Kidney (tissue), 22 donors: ENCODE data around the gene IDH3G. TPM values are rescaled to one million over a fixed set of nuclear protein-coding genes. Genes with fewer than 3 reads are reported as not detected.
A peak's percentile ranks its signal among the peaks of the same experiment; 100 is the strongest.

Experiments
- DNase-seq, 5 donors: peaks; one replicate each; pipeline ENCODE4 v3.0.0-alpha.2; 2013 to 2020
- FAIRE-seq: peaks from 2 replicates; lab custom pipeline; 2012; peaks lifted over from hg19 to GRCh38; lab: Jason Lieb, UNC
- H3K27ac ChIP-seq, 2 donors: one replicate each; pipeline ENCODE4 v1.7.0; 2013; ENCODE audit warnings: low read depth in 2 of 2, low read length in 2 of 2, inconsistent platforms in 1 of 2
- H3K27me3 ChIP-seq: one replicate; pipeline ENCODE4 v1.7.1; 2013; ENCODE audit warnings: low read length, inconsistent platforms; ENCODE audit not compliant: control insufficient read depth, insufficient read depth
- H3K36me3 ChIP-seq, 3 donors: one replicate each; pipeline versions ENCODE4 v1.7.0 to v1.7.1; 2013; ENCODE audit warnings: low read length in 3 of 3, control low read depth in 1 of 3, inconsistent platforms in 1 of 3; ENCODE audit not compliant: insufficient read depth in 3 of 3, control insufficient read depth in 2 of 3
- H3K4me1 ChIP-seq, 3 donors: one replicate each; pipeline versions ENCODE4 v1.7.0 to v1.7.1; 2013; ENCODE audit warnings: low read length in 3 of 3, inconsistent platforms in 1 of 3, low read depth in 1 of 3; ENCODE audit not compliant: control insufficient read depth in 2 of 3, insufficient read depth in 2 of 3
- H3K4me3 ChIP-seq, 3 donors: one replicate each; pipeline versions ENCODE4 v1.7.0 to v1.8.1; 2013; ENCODE audit warnings: low read length in 3 of 3, control low read depth in 1 of 3, inconsistent platforms in 1 of 3
- H3K9ac ChIP-seq, 3 donors: one replicate each; pipeline versions ENCODE4 v1.7.0 to v1.7.1; 2013; ENCODE audit warnings: low read length in 3 of 3, control low read depth in 1 of 3, inconsistent platforms in 1 of 3
- H3K9me3 ChIP-seq, 3 donors: one replicate each; pipeline versions ENCODE4 v1.7.0 to v1.7.1; 2013; ENCODE audit warnings: low read length in 3 of 3, control low read depth in 1 of 3, inconsistent platforms in 1 of 3; ENCODE audit not compliant: control insufficient read depth in 2 of 3, insufficient read depth in 1 of 3
- CTCF ChIP-seq: IDR thresholded peaks from 3 replicates; pipeline ENCODE4 v1.5.1; 2012; ENCODE audit warnings: mild to moderate bottlenecking, moderate library complexity, borderline replicate concordance; ENCODE audit not compliant: insufficient read depth; ENCODE audit errors: extremely low read depth
- intact Hi-C: fragments of 100-400 bp; cut with DNase I; formaldehyde crosslinking; loops from one replicate; pipeline ENCODE4 v1.11.1; 2022
- long read RNA-seq, 10 donors: library from polyadenylated mRNA in 1 of 10; unstranded in 1 of 10; transcript quantifications; one replicate each; pipeline ENCODE4 v2.0.0 and lab custom pipeline, GENCODE V29; 2021 to 2026
- polyA plus RNA-seq: library from polyadenylated mRNA; stranded (reverse); fragments of 350-450 nt; fragmentation: Illumina TruSeq; extraction: RNeasy Lipid Tissue Mini Kit (QIAGEN cat#74804); gene quantifications from one replicate; pipeline ENCODE4 v1.2.3, GENCODE V29; 2014; ENCODE audit warnings: low read depth, low replicate concordance; ENCODE audit not compliant: insufficient read depth
- total RNA-seq: library from RNA; stranded (reverse); fragmentation: NEBNext Ultra II Directional; extraction: Animal tissue kit (Norgen Biotek cat#: 25700); gene quantifications from one replicate; pipeline ENCODE4 v1.2.1, GENCODE V29; 2021
- donor health status: control.
- donor health status: control.
- donor health status: control.
- donor health status: control.
- donor health status: control.
- donor health status: DM: yes; HTN: yes; CAD: no.
- donor health status: Normal renal cell carcinoma (clear cell type).

Gene IDH3G
- total RNA-seq (62.1 TPM), polyA plus RNA-seq (100 TPM)
- long read RNA-seq, donor 1, partial matches to known transcripts: 14 of 26 reads
- long read RNA-seq, donor 1, other reads (novel, unspliced or antisense): 12 of 26 reads
- long read RNA-seq, donor 2, partial matches to known transcripts: 46 of 316 reads
- long read RNA-seq, donor 2, other reads (novel, unspliced or antisense): 270 of 316 reads
- long read RNA-seq, donor 3, partial matches to known transcripts: 597 of 635 reads
- long read RNA-seq, donor 3, other reads (novel, unspliced or antisense): 38 of 635 reads
- long read RNA-seq, donor 4, partial matches to known transcripts: 365 of 395 reads
- long read RNA-seq, donor 4, other reads (novel, unspliced or antisense): 30 of 395 reads
- long read RNA-seq, donor 5: 0 reads
- long read RNA-seq, donor 6, partial matches to known transcripts: 667 of 692 reads
- long read RNA-seq, donor 6, other reads (novel, unspliced or antisense): 25 of 692 reads
- long read RNA-seq, donor 7, partial matches to known transcripts: 17 of 64 reads
- long read RNA-seq, donor 7, other reads (novel, unspliced or antisense): 47 of 64 reads
- long read RNA-seq, donor 8, partial matches to known transcripts: 0 of 10 reads
- long read RNA-seq, donor 8, other reads (novel, unspliced or antisense): 10 of 10 reads
- long read RNA-seq, donor 9, partial matches to known transcripts: 0 of 6 reads
- long read RNA-seq, donor 9, other reads (novel, unspliced or antisense): 6 of 6 reads
- long read RNA-seq, donor 10, partial matches to known transcripts: 477 of 504 reads
- long read RNA-seq, donor 10, other reads (novel, unspliced or antisense): 27 of 504 reads

- Histone ChIP-seq H3K4me3 (peak within 1 kb of the TSS; percentile 75 to 79 (median 76)), H3K27me3 (no peaks in the 10 kb centered on the region), H3K36me3 (no peaks in the 10 kb centered on the region), H3K9ac (peak within 1 kb of the TSS; percentile 36 to 87 (median 55)), H3K9me3 (no peaks in the 10 kb centered on the region), H3K4me1 (peaks cover 0 to 18% (median 0%) of the 10 kb centered on the region in 3 donors), H3K27ac (peak within 1 kb of the TSS; percentile 88 to 91)
- TF ChIP-seq CTCF: no peak
- intact Hi-C loops: no loop called here
- FAIRE-seq: peak; percentile 95
- DNase-seq: peak; percentile 94 to 98 (median 96)
Observed at GRCh38 chrX:153794018-153794896, at the start of gene IDH3G, which contains the start of gene SSR4. Gene IDH3G, minus strand, starts transcription at chrX:153794375. Its CDS starts 49 bp downstream, at chrX:153794326. Gene SSR4, plus strand, starts transcription at chrX:153794668. Its CDS starts 20 bp downstream, at chrX:153794688.

GRCh38 chrX:153836921-153837320 lies 42.7 kb upstream of the IDH3G start:
- Histone ChIP-seq H3K9ac (no peak overlapping the region), H3K9me3 (no peaks in the 10 kb centered on the region), H3K36me3 (no peaks in the 10 kb centered on the region), H3K4me1 (no peaks in the 10 kb centered on the region), H3K27ac (no peak overlapping the region), H3K4me3 (no peak overlapping the region), H3K27me3 (no peaks in the 10 kb centered on the region)
- intact Hi-C loops: no loop called here
- no peak for TF ChIP-seq CTCF
- no peak for DNase-seq
- no peak for FAIRE-seq

- no peaks in the 10 kb centered on the region for H3K4me1 ChIP-seq
- intact Hi-C loops: no loop called here
- no peaks in the 10 kb centered on the region for H3K9me3 ChIP-seq
- FAIRE-seq (no peak), DNase-seq (no peak)
- no peak overlapping the region for H3K4me3 ChIP-seq
- H3K27me3 ChIP-seq: no peaks in the 10 kb centered on the region
- no peak overlapping the region for H3K9ac ChIP-seq
- no peak overlapping the region for H3K27ac ChIP-seq
- no peaks in the 10 kb centered on the region for H3K36me3 ChIP-seq
- TF ChIP-seq CTCF: no peak
Observed at GRCh38 chrX:153832728-153833127, 38.6 kb upstream of the IDH3G start.
